UCSD-AML1 (cell line): Measurements from ENCODE around the gene GREM2.
A peak's percentile ranks its signal among the peaks of the same experiment; 100 is the strongest.

Experiments used
- DNase-seq: peaks from one replicate; lab custom pipeline; 2025; ENCODE audit not compliant: unreplicated experiment; lab: John Stamatoyannopoulos, UW

Gene GREM2

DNA sequence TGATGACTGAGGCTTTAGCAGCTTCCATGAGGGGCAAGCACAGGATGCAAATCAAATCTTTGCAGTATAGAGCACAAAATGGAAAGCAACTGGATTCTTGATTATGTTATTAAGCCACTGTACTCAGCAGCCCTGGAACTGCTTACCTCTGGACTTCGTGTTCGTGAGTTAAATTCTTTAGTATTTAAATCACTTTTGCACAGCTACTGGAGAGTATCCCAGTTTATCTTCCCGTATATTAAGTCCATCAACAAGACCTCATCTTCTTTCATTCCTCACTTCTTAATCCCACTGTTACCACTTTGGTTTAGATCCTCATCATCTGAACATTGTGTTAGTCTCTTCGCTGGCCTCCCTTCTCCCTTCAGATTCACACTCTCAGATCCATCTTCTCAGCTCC, 108.9 kb downstream of the GREM2 start:
- no peak for DNase-seq

DNA sequence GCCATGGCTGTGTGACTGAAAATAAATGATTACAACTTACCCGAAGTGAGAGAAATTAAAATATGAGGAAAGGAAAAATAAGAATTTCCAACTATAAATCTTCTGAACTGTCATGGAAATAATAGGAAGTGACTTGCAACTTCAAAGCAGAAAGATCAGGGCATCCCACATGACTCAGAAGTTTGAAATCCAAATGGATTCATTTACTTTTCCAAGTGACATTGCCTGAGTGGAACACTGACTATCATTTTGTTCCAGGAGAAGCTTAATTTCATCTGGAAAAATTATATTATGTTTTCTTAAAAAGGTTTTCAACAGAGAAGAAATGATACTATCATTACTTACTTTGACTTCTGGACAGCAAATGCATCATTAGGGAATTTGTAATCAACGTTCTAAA, 110.8 kb downstream of the GREM2 start:
- no peak for DNase-seq

DNA sequence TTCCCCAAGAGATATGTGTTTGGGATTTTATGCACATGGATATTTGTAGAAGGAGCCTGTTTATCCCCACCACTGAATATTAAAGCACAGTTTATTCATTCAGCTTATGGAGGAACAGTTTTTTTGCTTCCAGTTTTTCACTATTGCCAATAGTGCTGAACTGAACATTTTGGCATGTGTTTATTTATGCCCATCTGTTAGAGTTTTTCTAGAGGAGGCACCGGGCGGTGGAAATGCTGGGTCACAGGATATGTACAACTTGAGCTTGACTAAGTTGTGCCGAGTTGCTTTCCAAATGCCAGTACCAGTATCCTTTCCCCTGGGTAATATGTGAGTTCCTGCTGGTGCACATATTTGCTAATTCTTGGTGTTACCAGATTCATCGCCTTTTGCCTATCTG, 111.3 kb downstream of the GREM2 start:
- no peak for DNase-seq

- peak; percentile 11 for DNase-seq
Measured at GRCh38 chr1:240499012-240499411, 112.9 kb downstream of the GREM2 start.

DNA sequence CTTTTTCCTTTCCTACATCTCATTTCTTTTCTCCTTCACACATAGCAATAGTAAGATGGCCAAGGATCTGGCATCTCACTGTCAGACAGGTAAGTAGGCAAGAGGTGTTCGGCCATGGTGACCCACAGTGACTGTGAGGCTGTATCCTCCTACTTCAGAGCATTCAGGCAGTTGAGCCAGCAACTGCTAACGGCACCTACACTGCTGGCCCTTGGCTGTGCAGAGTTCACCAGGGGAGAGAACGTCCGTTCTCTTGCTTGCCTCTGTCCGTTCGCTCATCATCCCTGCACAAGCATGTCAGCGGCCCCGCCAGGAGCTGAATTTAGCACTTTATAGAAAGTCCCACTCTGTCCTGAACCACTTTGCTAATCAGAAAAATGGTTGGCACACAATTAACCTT, 113.6 kb downstream of the GREM2 start:
- no peak for DNase-seq

DNA sequence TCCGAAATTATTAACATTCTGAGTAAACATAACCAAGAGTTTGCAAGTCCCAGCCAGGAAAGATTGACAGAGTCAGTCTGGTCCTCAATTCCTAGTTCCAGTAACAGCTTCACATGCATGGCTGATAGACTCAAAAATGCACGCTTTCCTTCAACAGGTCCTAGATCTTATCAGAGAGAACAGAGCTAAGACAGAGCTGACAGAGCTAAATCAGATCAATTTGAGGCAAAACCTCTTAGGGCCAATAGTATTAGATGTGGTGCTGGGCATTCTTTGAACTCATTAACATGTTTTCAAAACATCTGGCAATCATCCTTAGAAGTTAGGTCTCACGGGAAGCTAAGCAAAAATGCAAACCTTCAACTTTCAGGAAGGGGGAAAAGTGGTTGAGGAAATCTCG, 114.0 kb downstream of the GREM2 start:
- no peak for DNase-seq

GRCh38 chr1:240496941-240497340, 115.0 kb downstream of the GREM2 start:
- no peak for DNase-seq

DNA sequence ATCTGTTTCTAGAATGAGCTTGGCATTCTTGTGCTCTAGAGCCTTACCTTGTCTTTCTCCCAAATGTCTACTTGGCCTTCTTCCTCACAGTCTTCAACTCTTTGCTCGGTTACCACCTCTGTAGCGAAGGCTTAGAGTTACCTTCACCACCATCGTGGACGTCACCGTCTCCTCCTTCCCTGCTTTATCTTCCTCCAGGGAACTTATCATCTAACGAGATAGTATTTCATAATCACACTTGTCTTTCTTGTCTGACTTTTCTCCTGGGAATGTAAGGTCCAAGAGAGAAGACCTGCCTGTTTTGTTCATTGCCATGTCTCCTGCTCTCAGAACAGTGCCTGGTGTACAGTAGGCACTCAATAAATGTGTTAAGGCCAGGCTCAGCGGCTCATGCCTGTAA, 115.6 kb downstream of the GREM2 start:
- no peak for DNase-seq

DNA sequence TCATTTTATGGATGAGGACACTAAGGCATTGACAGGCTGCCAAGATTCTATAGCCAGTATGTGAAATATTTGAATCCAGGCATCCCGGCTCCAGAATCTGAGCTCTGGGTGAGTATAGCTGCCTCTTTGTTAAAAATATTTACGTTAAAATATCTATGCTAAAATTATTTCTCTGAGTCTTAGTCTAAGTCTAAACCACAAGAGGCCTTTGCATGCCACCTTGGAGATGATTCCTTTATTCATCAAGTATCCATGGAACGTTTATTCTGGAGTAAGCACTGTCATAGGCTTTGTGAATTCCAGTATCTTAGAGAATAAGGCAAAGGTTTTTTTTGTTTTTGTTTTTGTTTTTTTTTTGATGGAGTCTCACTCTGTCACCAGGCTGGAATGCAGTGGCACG, 116.4 kb downstream of the GREM2 start:
- no peak for DNase-seq

DNA sequence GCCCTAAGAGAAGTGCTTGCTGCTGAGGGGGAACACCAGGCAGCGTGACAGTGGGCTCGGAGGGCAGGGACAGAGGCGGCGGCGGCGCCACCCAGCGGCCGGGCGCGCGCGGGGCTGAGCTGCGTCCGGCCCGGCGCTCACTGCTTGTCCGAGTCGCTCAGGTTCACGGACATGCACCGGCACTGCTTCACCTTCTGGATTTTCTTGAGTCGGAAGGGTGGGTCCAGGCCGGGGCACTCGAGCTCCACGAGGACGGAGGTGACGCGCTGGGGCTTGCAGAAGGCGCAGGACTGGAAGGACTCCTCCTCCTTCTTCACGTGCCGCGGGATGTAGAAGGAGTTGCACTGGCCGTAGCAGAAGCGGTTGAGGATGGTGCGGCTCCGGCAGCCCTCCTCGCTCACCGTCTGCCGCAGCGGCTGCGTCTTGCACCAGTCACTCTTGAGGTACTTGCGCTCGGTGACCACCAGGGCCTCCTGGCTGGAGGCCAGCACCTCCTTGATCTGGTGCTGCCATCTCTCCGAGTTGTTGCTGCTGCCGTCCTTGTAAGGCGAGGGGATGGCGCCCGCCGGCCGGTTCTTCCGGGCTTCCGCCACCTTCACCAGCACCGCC, 119.0 kb downstream of the GREM2 start:
- no peak for DNase-seq

DNA sequence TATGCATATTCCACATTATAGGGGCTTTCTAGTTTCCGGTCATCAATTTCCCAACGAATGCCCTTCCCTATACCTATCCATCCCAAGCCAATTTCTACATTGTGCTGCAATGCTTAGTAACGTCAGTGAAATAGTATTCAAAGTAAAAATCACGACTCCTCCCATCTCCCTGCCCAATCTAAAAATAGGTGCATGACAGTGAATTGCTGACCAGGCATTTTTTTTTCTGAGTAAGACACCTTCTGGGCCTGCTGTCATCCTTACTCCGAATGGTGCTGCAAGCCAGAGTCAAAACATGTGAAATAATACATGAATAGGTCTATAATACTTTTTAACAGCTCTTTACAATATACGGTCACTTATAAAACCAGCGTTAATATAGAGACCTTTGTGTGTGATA, 120.2 kb downstream of the GREM2 start:
- no peak for DNase-seq

- DNase-seq = no peak
Measured at GRCh38 chr1:240491156-240491555, 120.8 kb downstream of the GREM2 start.

GRCh38 chr1:240487493-240487892, 124.5 kb downstream of the GREM2 start:
- no peak for DNase-seq

- DNase-seq = no peak
Measured at GRCh38 chr1:240486611-240487010, 125.3 kb downstream of the GREM2 start.

GRCh38 chr1:240484804-240485443, 127.0 kb downstream of the GREM2 start:
- DNase-seq = no peak

DNA sequence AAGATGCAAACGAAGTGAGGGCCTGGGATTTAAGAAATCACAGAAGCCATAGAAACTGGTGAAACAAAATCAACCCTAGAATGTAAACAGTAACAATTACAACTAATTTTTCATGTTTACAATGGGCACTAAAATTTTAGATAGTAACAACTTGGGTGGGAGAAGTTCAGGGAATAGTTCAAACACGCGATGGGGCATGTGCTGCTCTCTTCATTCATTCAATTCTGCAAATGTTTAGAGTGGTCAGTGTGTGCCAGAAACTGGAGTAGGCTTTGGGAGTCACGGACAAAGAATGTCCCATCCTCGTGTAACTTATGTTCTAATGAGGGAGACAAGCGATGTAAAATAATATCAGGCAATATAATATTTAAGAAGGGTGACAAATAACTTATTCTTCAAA, 133.4 kb downstream of the GREM2 start:
- DNase-seq = no peak

DNA sequence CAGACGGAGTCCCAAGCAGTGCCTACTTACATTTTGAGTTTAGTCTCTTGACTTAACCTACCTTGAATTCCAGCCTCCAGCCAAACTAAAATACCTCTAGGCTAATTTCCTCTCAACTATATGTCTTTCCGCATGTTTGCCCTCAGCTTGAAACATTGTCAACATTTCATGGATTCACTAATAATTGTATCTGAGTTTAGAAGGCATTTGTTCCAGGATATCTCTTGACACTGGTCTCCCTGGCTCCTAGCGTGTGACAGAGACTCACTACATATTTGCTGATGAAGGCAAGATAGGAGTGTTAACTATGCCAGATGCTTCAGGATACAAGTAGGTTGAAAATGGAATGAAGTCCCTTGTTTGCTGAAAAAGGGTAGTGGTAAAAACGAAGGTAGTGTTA, 136.1 kb downstream of the GREM2 start:
- DNase-seq = no peak

- no peak for DNase-seq
Measured at GRCh38 chr1:240474133-240474614, 137.8 kb downstream of the GREM2 start.

DNA sequence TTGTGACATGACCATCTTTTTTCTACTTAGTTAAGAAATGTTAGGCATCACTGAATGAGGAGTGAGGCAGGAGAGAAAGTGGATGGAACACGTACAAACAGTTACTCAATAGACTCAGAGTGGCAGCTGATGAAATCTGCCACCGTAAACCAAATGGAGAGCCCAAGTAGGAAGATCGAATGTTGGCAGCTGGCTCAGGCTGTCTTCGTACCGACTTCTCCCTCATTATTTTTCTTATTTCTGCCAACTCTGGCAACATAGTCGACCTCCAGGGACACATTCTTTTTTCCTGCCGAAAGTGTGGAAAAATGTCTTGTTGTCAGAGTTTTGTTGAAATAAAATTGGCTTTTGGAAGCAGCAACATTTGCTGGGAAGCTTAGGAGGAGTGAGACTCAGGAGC, 143.3 kb downstream of the GREM2 start:
- no peak for DNase-seq

DNA sequence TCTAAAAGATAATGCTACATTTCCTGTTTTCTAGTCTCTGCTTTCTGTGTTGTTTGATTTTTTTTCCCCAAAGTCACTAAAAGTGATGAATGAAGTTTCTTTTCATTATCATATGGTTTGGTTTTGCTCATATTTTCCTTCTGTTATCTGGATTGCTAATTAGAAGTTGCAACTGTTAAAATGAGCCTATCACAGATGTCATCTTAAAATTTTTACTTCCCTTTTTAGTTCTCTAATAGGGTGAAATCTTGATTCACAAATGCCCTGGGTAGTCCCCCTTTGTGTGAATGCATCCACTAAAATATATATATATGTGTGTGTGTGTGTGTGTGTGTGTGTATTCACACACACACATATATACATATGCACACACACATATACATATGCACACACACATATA, 144.1 kb downstream of the GREM2 start:
- no peak for DNase-seq

DNA sequence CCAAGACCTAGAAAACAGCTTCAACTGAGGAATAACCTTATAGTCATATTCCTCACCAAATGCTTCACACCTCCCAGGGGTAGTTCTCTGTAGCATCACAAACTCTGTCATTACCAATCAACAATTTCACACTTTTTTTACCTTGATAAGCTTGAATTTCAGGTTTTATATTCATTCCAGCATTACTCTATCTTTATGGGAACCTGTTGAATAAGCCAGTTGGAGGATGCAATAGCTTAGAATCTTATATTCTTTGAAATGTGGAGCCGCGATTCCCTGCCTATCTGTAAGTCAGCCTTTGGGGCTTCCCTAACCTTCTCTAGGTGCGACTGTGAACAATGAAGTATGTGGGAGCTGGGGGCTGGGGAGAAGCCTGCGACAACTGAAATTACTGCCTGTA, 145.4 kb downstream of the GREM2 start:
- no peak for DNase-seq

DNA sequence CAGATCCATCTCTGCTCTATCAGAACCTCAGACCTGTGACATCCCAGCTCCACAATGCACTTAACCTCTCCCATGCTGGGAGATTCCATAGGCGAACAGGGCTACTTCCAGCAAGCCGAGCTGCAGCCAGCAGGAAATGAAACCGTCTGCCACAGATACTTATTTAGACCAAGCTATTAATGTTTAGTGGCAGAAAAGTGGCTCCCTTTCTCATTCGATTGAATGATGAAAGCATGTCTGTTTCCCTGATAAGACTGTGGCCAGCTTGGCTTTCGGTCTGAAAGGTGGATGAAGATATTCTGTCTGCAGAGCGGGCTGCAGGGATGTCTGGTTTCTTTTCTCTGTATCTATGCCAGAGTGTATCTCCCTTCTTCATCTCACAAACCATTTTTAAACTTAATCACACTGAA, 146.4 kb downstream of the GREM2 start:
- no peak for DNase-seq

DNA sequence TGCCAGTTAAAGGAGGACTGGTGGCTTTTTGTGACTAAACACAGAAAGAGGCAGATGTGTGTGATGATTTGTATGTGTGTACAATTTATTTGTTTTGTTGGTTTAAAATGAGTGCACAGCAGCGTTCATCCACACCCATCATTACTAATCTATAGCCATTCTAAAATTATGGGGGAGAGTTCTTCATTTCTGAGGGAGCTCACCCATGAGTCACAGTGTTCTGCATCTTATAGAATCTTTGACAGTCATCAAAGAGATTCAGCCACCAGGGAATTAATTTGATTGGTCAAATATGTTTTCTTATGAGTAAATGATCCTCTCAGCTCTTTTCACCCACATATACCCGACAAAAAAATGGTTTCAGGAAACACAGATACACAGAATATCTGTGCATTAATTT, 147.9 kb downstream of the GREM2 start:
- DNase-seq = no peak
